HG03103 (cell line): ENCODE results near the gene LHPP.
"Not testable (repeated sequence)": the region's sequence is repeated elsewhere in the genome, so short reads cannot be mapped to it uniquely, and the experiment has no call there.

ENCODE experiments used
- ATAC-seq: cut with Tn5 transposase; IDR thresholded peaks from one replicate; pipeline ENCODE4 v1.9.1; 2021; ENCODE audit warnings: low read depth; ENCODE audit not compliant: unreplicated experiment

The LHPP gene

DNA sequence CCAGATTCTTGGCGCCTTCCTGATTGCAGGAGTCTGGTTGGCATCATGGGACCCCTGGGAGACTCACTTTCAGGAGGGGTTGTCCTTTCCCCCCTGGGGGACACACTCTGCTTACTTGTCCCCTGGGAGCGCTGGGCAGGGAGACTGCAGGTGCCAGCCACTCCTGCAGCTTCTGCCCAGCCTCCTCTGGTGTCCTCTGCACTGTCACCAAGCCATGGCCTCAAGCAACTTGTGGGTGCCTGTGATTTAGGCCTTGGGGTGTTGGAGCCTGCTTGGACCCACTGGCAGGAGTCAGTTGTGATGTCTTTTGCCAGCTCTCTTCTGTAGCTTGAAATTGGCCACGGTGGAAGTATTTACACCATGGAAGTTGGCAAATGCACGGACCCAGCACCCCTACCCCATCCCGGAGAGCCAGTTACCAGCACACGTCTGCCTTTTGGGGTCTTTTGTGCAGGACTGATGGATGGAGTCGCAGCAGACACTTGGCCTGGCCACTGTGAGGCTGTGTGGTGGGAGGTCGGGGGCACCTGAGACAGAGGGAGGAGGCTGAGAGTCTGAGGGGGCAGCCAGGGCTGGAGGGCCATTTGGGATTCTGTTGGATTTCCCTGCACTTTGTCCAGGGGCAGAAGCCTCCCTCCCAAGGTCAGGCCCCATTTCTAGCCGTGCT, 104.7 kb downstream of the LHPP start:
- no peak for ATAC-seq

- no peak for ATAC-seq
Observed at GRCh38 chr10:124566981-124567835, 105.6 kb downstream of the LHPP start.

DNA sequence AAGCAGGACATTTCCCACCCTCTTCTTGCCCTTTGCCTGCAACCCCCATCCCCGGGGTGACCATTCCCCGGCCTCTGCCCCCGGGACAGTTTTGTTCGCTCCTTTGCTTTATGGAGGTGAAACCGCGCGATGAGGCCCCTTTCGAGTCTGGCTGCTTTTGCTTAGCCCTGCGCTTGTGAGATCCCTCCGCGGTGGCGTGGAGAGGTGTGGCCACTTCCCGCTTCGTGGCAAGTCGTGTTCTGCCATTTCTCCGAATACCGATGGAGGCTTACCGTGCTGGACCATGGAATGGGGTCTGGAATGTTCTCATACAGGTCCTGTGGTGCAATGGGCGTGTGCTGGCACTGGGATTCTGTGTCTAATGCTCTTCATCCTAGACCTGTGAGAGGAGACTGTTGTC, 106.7 kb downstream of the LHPP start:
- no peak for ATAC-seq

DNA sequence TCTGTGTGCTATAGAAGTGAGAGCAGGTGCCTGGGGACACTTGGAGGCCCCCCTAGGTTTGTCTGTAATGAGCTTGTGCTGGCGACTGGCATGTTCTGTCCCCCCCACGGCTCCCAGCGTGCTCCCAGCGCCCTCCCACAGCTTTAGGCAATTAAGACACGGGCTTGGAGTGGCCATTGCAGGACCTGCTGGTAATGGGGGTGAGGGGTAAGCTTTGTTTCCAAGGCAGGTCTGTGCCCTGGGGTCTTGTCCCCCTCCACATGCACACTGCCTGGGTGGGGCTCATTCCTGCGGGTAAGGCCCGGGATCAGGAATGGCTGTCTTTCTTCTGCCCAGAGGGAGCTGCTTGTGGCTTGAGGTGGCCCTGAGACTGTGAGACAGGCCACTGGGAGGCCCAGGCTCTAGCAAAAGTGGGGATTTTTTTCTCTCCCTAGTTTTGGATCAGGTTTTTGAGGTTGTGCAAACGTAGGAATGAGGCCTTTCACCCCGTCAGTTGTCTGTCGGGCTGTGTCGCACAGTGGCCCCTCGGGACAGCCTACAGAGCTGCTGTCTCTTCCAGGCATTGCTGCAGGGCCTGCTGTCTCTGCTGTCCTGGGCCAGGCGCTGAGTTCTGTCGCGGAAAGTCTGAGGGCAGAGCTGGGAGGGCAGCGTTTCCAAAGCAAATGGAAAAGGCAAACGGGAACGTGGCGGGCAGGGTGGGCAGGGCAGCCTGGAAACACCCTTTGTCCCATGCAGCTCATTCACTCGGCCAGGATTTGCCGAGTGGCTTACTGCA, 107.4 kb downstream of the LHPP start:
- ATAC-seq, result no peak

GRCh38 chr10:124569623-124570470, 108.2 kb downstream of the LHPP start:
- ATAC-seq, result no peak

DNA sequence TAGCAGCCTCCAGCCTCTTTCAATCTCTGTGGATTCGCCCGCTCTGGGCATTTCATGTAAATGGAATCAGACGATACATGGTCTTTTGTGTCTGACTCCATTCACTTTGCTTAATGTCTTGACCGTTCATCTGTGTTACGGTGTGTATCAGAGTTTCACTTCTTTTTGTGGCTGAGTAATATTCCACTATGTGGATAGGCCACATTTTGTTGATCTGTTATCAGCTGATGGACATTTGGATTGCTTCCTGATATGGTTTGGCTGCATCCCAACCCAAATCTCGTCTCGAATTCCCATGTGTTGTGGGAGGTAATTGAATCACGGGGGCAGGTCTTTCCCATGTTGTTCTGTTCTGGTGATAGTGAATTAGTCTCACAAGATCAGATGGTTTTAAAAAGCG, 109.0 kb downstream of the LHPP start:
- no peak for ATAC-seq

GRCh38 chr10:124572751-124573150, 111.1 kb downstream of the LHPP start:
- ATAC-seq, result no peak

GRCh38 chr10:124573726-124574455, 112.3 kb downstream of the LHPP start:
- ATAC-seq, result no peak

- no peak for ATAC-seq
Observed at GRCh38 chr10:124574456-124575070, 112.9 kb downstream of the LHPP start.

- ATAC-seq, result no peak
Observed at GRCh38 chr10:124575107-124576035, 113.7 kb downstream of the LHPP start.

DNA sequence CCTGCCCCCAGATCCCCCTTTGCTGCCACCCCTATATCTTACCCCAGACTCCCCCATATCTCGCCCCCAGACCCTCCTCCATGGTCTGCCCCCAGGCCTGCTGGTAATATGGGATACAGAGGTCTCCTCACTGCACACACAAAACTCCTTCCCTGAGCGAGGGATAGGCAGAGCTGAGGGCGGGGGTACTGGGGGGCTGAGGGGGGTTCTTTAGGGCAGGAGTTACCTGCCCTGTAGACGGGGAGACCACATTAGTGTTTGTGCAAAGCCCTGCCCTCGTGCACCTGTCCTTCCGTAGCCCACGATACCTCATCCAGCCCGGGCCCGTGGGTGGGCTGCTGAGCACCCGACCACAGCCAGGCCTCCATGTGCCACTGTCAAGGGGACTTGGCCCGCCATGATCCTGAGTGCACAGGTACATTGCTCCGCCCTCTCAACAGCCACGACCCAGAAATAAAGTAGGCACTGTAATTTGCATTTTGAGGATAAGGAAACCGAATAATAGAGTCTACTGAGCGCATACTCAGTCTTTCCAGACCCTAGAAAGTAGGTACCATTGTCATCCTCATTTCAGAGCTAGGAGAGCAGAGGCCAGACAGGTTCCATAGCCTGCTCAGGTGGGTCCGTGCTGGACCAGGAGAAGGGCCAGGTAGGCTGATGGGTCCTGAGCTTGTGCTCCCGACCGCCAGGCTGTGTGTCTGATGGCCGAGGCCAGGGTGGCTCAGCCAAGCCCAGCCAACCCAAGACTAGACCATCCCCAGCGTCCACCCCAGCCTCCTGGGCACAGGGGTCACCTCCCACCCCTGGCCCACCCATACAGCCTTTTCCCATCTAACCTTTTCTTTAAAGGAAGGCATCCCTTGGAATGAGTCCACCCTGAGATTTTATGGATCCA, 115.2 kb downstream of the LHPP start:
- ATAC-seq, result no peak

- ATAC-seq, result no peak
Observed at GRCh38 chr10:124577651-124578050, 116.0 kb downstream of the LHPP start.

DNA sequence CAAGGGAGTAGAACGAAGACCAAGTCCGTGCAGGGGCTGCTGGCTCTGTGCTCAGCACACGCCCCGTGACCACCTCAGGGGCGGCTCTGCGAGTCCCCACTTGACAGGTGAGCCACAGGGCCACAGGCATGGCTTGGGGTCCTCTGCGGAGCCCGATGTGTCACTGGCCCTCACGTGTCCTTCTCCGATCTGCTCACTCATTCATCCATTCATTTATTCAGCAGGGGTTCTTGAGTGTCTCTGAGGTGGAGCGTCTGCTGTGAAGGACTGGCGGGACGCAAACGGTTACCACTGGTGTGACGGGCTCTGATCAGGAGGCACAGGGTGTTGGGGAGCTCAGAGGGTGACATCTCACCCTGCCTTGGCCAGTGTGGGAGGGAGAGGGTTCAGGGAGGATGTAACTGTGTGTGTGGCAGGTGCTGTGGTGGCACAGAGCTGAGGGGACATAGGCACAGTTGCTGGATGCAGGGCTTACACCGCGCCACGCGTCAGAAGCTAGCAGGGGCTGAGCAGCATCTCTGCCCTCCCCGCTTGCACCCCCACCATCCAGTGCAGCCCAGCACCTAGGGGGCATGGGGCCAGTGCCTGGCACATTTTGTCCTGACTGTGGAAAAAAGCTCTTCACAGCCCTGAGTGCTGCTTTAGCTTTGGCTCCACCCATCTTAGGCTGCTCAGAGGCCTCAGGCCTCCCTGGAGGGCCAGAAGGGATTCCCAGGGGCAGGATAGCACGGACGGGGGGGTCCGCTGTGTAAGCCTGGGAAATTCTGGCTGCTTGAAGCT, 116.8 kb downstream of the LHPP start:
- no peak for ATAC-seq

DNA sequence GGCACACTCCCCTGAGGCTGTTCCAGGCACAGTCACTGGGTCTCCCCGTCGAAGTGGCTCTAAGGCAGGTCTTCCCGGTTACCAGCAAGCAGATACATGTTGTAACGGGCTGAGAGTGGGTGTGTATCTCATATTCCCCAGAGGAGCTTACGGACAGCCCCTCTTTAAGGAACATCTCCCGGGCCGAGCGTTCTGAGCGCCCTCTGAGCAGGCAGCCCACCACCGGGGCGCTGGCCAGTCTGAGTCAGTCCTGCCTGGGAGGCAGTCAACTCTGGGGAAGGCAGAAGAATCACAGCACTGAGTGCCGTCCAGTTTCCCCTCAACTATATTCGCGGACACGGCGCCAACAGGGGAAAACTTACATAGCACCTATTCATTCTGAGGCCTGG, 117.4 kb downstream of the LHPP start:
- no peak for ATAC-seq

GRCh38 chr10:124586142-124586541, 124.5 kb downstream of the LHPP start:
- ATAC-seq, result no peak

DNA sequence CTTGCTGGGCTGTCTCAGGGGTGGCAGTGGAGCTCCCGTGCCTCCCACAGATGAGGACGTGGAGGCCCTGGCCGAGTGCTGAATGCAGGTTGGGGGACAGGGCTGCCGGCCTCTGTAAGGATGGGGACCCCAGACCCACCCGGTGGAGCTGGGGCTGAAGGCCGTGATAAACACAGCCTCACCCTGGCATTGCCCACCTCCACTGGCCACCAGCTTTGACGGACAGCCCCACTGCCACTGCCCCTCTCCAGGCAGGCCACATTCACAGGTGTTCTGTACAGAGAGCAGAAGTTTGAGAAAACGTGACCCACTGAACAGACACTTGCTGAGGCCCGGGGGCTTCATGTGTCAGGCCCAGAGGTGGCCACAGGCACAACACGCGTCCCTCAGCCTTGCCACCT, 126.2 kb downstream of the LHPP start:
- no peak for ATAC-seq

GRCh38 chr10:124588341-124588735, 126.7 kb downstream of the LHPP start:
- ATAC-seq, result not testable (repeated sequence)
